Globus pallidus (tissue), 1 donor: Measurements from ENCODE around the gene CBX2.

Experiments
- DNase-seq: peaks from one replicate; pipeline ENCODE4 v3.0.0-alpha.2; 2015; ENCODE audit warnings: low spot score

Gene CBX2

GRCh38 chr17:79786930-79787643, 9.1 kb downstream of the CBX2 start:
- DNase-seq: no peak

- no peak for DNase-seq
Measured at GRCh38 chr17:79788455-79788854, 10.5 kb downstream of the CBX2 start.

GRCh38 chr17:79788989-79789942, 11.3 kb downstream of the CBX2 start:
- DNase-seq: no peak

- DNase-seq: no peak
Measured at GRCh38 chr17:79789943-79790804, 12.2 kb downstream of the CBX2 start.

- no peak for DNase-seq
Measured at GRCh38 chr17:79790805-79791734, 13.1 kb downstream of the CBX2 start.

- no peak for DNase-seq
Measured at GRCh38 chr17:79791735-79792161, 13.8 kb downstream of the CBX2 start.

GRCh38 chr17:79792341-79792871, 14.5 kb downstream of the CBX2 start:
- no peak for DNase-seq

- no peak for DNase-seq
Measured at GRCh38 chr17:79792984-79793923, 15.3 kb downstream of the CBX2 start.

GRCh38 chr17:79793924-79794304, 16.0 kb downstream of the CBX2 start:
- DNase-seq: no peak

- no peak for DNase-seq
Measured at GRCh38 chr17:79794659-79795511, 16.9 kb downstream of the CBX2 start.

- no peak for DNase-seq
Measured at GRCh38 chr17:79795795-79796443, 18.0 kb downstream of the CBX2 start.

- peak; percentile 37 for DNase-seq
Measured at GRCh38 chr17:79796444-79796762, 18.5 kb downstream of the CBX2 start.

GRCh38 chr17:79796763-79797491, 19.0 kb downstream of the CBX2 start, which contains the start of gene CBX8:
CBX8 (minus strand) TSS chr17:79797077; CDS start chr17:79796998, 79 bp downstream.
- peak; percentile 99 for DNase-seq

GRCh38 chr17:79797492-79798298, 19.7 kb downstream of the CBX2 start:
- DNase-seq: no peak

GRCh38 chr17:79798299-79799173, 20.6 kb downstream of the CBX2 start:
- no peak for DNase-seq

- no peak for DNase-seq
Measured at GRCh38 chr17:79799174-79799537, 21.2 kb downstream of the CBX2 start.
